ENCODE data around the gene TNKS1BP1. TPM values are rescaled to one million over a fixed set of nuclear protein-coding genes. Genes with fewer than 3 reads are reported as not detected.

TNKS1BP1 gene
- total RNA-seq, 4 donors from 2014 or later, result 93.9 to 215 (median 124) TPM

GRCh38 chr11:57278721-57279095 lies 46.0 kb downstream of the TNKS1BP1 start:
- intact Hi-C loops (cut with DNase I), result no loop called here
- TF ChIP-seq POLR2A (IDR thresholded peaks at IDR 0.05; ENCODE audit: low read depth) (no peak), EP300 (IDR thresholded peaks at IDR 0.05) (no peak), CTCF (IDR thresholded peaks at IDR 0.05) (no peak), POLR2AphosphoS5 (IDR thresholded peaks at IDR 0.05) (no peak)
- DNase-seq (ENCODE audit: extremely low spot score), result no peak
- no peaks in the 10 kb centered on the region for H3K9me3 ChIP-seq
- 83% methylated on average over 7 of the region's 7 CpGs for WGBS
- H3K4me3 ChIP-seq, result no peak overlapping the region
- H3K36me3 ChIP-seq, result no peaks in the 10 kb centered on the region
- H3K27ac ChIP-seq (replicated peaks in 1 of 4), result peak overlapping the region in 3 of 4 donors; percentile 75 to 84 (median 76)
- H3K27me3 ChIP-seq, result no peaks in the 10 kb centered on the region
- peaks cover 14 to 35% (median 22%) of the 10 kb centered on the region in 4 donors for H3K4me1 ChIP-seq

GRCh38 chr11:57277845-57278720 lies 46.7 kb downstream of the TNKS1BP1 start:
- intact Hi-C loops (cut with DNase I), result no loop called here
- TF ChIP-seq CTCF (IDR thresholded peaks at IDR 0.05) (peak; percentile 78 to 87 (median 80)), EP300 (IDR thresholded peaks at IDR 0.05) (no peak), POLR2AphosphoS5 (IDR thresholded peaks at IDR 0.05) (peak; percentile 62 to 64), POLR2A (IDR thresholded peaks at IDR 0.05; ENCODE audit: low read depth) (no peak)

GRCh38 chr11:57276971-57277675 lies 47.6 kb downstream of the TNKS1BP1 start:
- H3K4me1 ChIP-seq, result peaks cover 14 to 35% (median 22%) of the 10 kb centered on the region in 4 donors
- H3K36me3 ChIP-seq, result no peaks in the 10 kb centered on the region
- H3K27ac ChIP-seq (replicated peaks in 1 of 4), result peak overlapping the region; percentile 75 to 84 (median 76)
- peaks cover 0 to 7% (median 0%) of the 10 kb centered on the region in 4 donors for H3K9me3 ChIP-seq
- intact Hi-C loops (cut with DNase I), result no loop called here
- no peaks in the 10 kb centered on the region for H3K27me3 ChIP-seq
- no peak for DNase-seq (ENCODE audit: extremely low spot score)
- TF ChIP-seq POLR2AphosphoS5 (IDR thresholded peaks at IDR 0.05) (no peak), EP300 (IDR thresholded peaks at IDR 0.05) (no peak), POLR2A (IDR thresholded peaks at IDR 0.05; ENCODE audit: low read depth) (no peak), CTCF (IDR thresholded peaks at IDR 0.05) (no peak)
- peak overlapping the region in 1 of 4 donors; percentile 22 for H3K4me3 ChIP-seq
- 61% methylated on average over 6 of the region's 6 CpGs for WGBS

More at GRCh38 chr11:57277845-57278720, 46.7 kb downstream of the TNKS1BP1 start:
- peak overlapping the region; percentile 22 to 30 (median 24) for H3K4me3 ChIP-seq
- H3K27me3 ChIP-seq, result no peaks in the 10 kb centered on the region
- peak; percentile 94 for DNase-seq (ENCODE audit: extremely low spot score)
- peaks cover 0 to 5% (median 0%) of the 10 kb centered on the region in 4 donors for H3K9me3 ChIP-seq
- WGBS, result 8% methylated on average over 14 of the region's 14 CpGs
- no peaks in the 10 kb centered on the region for H3K36me3 ChIP-seq
- H3K27ac ChIP-seq (replicated peaks in 1 of 4), result peak overlapping the region; percentile 75 to 84 (median 76)
- peaks cover 14 to 35% (median 22%) of the 10 kb centered on the region in 4 donors for H3K4me1 ChIP-seq

- no peak overlapping the region for H3K4me3 ChIP-seq
- no peak for DNase-seq (ENCODE audit: extremely low spot score)
- H3K36me3 ChIP-seq, result no peaks in the 10 kb centered on the region
- H3K4me1 ChIP-seq, result peaks cover 14 to 35% (median 22%) of the 10 kb centered on the region in 4 donors
- H3K27ac ChIP-seq (replicated peaks in 1 of 4), result peak overlapping the region; percentile 20 to 75 (median 51)
- intact Hi-C loops (cut with DNase I), result no loop called here
- 80% methylated on average over 3 of the region's 3 CpGs for WGBS
- H3K27me3 ChIP-seq, result no peaks in the 10 kb centered on the region
- peaks cover 0 to 7% (median 0%) of the 10 kb centered on the region in 4 donors for H3K9me3 ChIP-seq
- TF ChIP-seq POLR2A (IDR thresholded peaks at IDR 0.05; ENCODE audit: low read depth) (no peak), POLR2AphosphoS5 (IDR thresholded peaks at IDR 0.05) (no peak), CTCF (IDR thresholded peaks at IDR 0.05) (no peak), EP300 (IDR thresholded peaks at IDR 0.05) (no peak)
These were observed 48.4 kb downstream of the TNKS1BP1 start for GRCh38 chr11:57276169-57276970.
